Epithelial cell of esophagus (primary cell): ENCODE measurements around the gene DPAGT1.

Source experiments
- DNase-seq: peaks from one replicate; pipeline ENCODE4 v3.0.0; 2010; ENCODE audit warnings: low read depth
- H3K4me3 ChIP-seq: 2 replicates; pipeline ENCODE4 v1.5.1; 2011; ENCODE audit warnings: mild to moderate bottlenecking, low read length, control low read depth
- CTCF ChIP-seq: IDR thresholded peaks from 2 replicates; pipeline ENCODE4 v1.5.1; 2011; ENCODE audit warnings: low read depth, mild to moderate bottlenecking, low read length, control low read depth, inconsistent platforms; ENCODE audit not compliant: insufficient read depth; ENCODE audit errors: missing control alignments

Gene DPAGT1

GRCh38 chr11:119110439-119110838, 8.8 kb upstream of the DPAGT1 start:
- no peak for DNase-seq
- TF ChIP-seq CTCF, result no peak
- H3K4me3 ChIP-seq, result no peak overlapping the region

DNA sequence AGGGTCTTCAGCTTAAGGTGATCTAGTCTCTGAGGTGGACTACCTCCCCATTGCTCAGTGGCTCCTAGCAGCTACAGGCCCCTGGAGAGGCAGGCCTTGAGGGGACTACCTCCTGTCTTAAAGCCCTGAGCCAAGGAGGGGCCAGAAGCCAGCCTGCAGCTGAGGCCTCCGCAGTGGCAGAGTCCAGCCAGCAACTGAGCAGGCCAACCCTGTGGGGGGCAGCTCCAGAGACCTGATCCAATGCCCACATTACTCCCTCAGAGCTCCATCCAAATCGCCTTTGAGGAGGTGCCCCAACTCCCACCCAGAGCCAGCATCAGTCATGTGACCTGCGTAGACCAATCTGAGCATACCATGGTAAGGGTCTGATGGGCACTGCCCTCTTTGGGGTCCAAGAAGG, 8.2 kb upstream of the DPAGT1 start:
- no peak overlapping the region for H3K4me3 ChIP-seq

DNA sequence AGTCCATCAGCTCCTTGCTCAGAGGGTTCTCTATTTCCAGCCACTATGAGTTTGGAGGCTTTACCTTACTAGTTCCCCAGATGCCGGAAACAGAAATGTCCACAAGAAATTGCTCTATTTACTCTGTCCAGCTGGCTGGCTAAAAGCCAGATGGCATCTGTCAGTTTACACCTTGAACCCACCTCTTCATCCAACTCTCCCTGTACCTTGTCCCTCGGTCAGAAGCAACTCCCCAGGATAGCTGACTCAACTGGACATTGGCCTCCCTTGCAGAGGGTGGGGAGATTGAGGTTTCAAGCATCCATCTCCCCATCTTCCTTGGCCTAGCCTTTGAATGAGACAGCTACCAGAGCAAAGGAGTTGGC, 7.2 kb upstream of the DPAGT1 start:
- no peak for TF ChIP-seq CTCF
- no peak for DNase-seq
- H3K4me3 ChIP-seq, result no peak overlapping the region

More for the DNA sequence above, 8.2 kb upstream of the DPAGT1 start:
- no peak for DNase-seq
- TF ChIP-seq CTCF, result no peak

- peak overlapping the region; percentile 69 for H3K4me3 ChIP-seq
- no peak for TF ChIP-seq CTCF
- DNase-seq, result peak; percentile 81
Observed at GRCh38 chr11:119108146-119108856, 6.6 kb upstream of the DPAGT1 start.

GRCh38 chr11:119107538-119108145, 6.0 kb upstream of the DPAGT1 start:
- peak overlapping the region; percentile 69 for H3K4me3 ChIP-seq
- TF ChIP-seq CTCF, result no peak
- DNase-seq, result no peak

GRCh38 chr11:119106564-119107537, 5.2 kb upstream of the DPAGT1 start, which contains the start of gene C2CD2L:
Gene C2CD2L (plus strand): TSS chr11:119107344. CDS start chr11:119107742, 398 bp downstream.
- H3K4me3 ChIP-seq, result peak within 1 kb of the TSS; percentile 69

More at GRCh38 chr11:119106564-119107537, 5.2 kb upstream of the DPAGT1 start, which contains the start of gene C2CD2L:
- DNase-seq, result peak; percentile 95
- no peak for TF ChIP-seq CTCF
